Umbilical cord (tissue), 1 donor: ENCODE data around the gene LRRC26. TPM values are rescaled to one million over a fixed set of nuclear protein-coding genes. Genes with fewer than 3 reads are reported as not detected.

ENCODE experiments used
- total RNA-seq: library from RNA; depleted of rRNA; stranded (reverse); fragments of >200 nt; gene quantifications from one replicate; pipeline ENCODE4 v1.2.3, GENCODE V29; 2014; ENCODE audit warnings: low replicate concordance; ENCODE audit not compliant: insufficient read depth

The LRRC26 gene
- total RNA-seq, 1 donor from 2014 or later, result not detected

Other genes with a start within 250 kb of the LRRC26 start
- 75.8 TPM for gene FBXW5, start 225.3 kb downstream of the LRRC26 start, total RNA-seq
- gene C8G, start 224.8 kb downstream of the LRRC26 start, total RNA-seq, result not detected
- gene LCN12, start 217.8 kb downstream of the LRRC26 start, total RNA-seq, result not detected
- gene PTGDS, start 192.5 kb downstream of the LRRC26 start, total RNA-seq, result 49.6 TPM
- 0.72 TPM for gene LCNL1, start 187.1 kb downstream of the LRRC26 start, total RNA-seq
- gene PAXX, start 177.6 kb downstream of the LRRC26 start, total RNA-seq, result 10.6 TPM
- gene CLIC3, start 173.5 kb downstream of the LRRC26 start, total RNA-seq, result 24.3 TPM
- 20.2 TPM for gene ABCA2, start 141.8 kb downstream of the LRRC26 start, total RNA-seq
- 0.96 TPM for gene FUT7, start 138.0 kb downstream of the LRRC26 start, total RNA-seq
- gene NPDC1, start 123.9 kb downstream of the LRRC26 start, total RNA-seq, result 6.5 TPM
- gene ENTPD2, start 116.0 kb downstream of the LRRC26 start, total RNA-seq, result not detected
- gene SAPCD2, start 99.5 kb downstream of the LRRC26 start, total RNA-seq, result 2.6 TPM
- gene UAP1L1, start 92.5 kb downstream of the LRRC26 start, total RNA-seq, result 8.2 TPM
- gene MAN1B1, start 83.1 kb downstream of the LRRC26 start, total RNA-seq, result 41.4 TPM
- gene DPP7, start 55.3 kb downstream of the LRRC26 start, total RNA-seq, result 67.9 TPM
- gene GRIN1, start 30.9 kb downstream of the LRRC26 start, total RNA-seq, result 5.1 TPM
- not detected for gene TMEM210, start 2.0 kb upstream of the LRRC26 start, total RNA-seq
- 18.3 TPM for gene ANAPC2, start 18.5 kb upstream of the LRRC26 start, total RNA-seq
- 30.8 TPM for gene SSNA1, start 18.6 kb upstream of the LRRC26 start, total RNA-seq
- 2.2 TPM for gene TPRN, start 30.7 kb upstream of the LRRC26 start, total RNA-seq
- gene TMEM203, start 35.6 kb upstream of the LRRC26 start, total RNA-seq, result 33.0 TPM
- 0.72 TPM for gene NDOR1, start 35.6 kb upstream of the LRRC26 start, total RNA-seq
- gene RNF208, start 52.2 kb upstream of the LRRC26 start, total RNA-seq, result not detected
- 0.96 TPM for gene CYSRT1, start 55.1 kb upstream of the LRRC26 start, total RNA-seq
- not detected for gene RNF224, start 57.5 kb upstream of the LRRC26 start, total RNA-seq
- not detected for gene SLC34A3, start 60.9 kb upstream of the LRRC26 start, total RNA-seq
- gene TUBB4B, start 71.2 kb upstream of the LRRC26 start, total RNA-seq, result 48.9 TPM
- gene STPG3, start 81.2 kb upstream of the LRRC26 start, total RNA-seq, result 1.9 TPM
- gene NELFB, start 85.3 kb upstream of the LRRC26 start, total RNA-seq, result 18.8 TPM
- 4.3 TPM for gene TOR4A, start 107.7 kb upstream of the LRRC26 start, total RNA-seq
- 1.9 TPM for gene NRARP, start 132.2 kb upstream of the LRRC26 start, total RNA-seq